ENCODE measurements around the gene SMIM20. TPM values are rescaled to one million over a fixed set of nuclear protein-coding genes. Genes with fewer than 3 reads are reported as not detected.

SMIM20 gene
- polyA plus RNA-seq, 1 experiment: 55.5 TPM

DNA sequence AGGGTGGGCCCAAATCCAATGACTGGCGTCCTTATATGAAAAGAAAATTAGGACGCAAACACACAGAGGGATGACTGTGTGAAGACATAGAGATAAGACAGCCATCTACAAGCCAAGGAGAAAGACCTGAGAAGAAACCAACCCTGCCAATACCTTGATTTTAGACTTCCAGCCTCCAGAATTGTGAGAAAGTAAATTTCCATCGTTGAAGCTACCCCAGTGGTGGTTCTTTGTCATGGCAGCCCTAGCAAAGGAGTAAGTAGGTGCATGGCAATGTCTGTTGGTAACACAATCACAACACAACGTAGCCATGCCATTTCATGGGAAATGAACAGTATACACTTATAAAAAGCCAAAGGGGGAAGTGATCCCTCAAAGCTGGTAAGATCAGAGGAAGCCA, 25.3 kb downstream of the SMIM20 start:
- ChIA-PET CTCF (interaction anchor here (1.1 kb wide), 1 partner anchor 11 kb away, joined by 3 read pairs; no protein-coding TSS in a partner anchor), POLR2A (no interaction called here)
- H3K27me3 ChIP-seq (ENCODE audit: control insufficient read depth, insufficient read depth, low read length): peaks cover 2% of the 10 kb centered on the region
- no peak overlapping the region for H3K27ac ChIP-seq (ENCODE audit: low read depth, low read length)
- TF ChIP-seq, protein P1, sequence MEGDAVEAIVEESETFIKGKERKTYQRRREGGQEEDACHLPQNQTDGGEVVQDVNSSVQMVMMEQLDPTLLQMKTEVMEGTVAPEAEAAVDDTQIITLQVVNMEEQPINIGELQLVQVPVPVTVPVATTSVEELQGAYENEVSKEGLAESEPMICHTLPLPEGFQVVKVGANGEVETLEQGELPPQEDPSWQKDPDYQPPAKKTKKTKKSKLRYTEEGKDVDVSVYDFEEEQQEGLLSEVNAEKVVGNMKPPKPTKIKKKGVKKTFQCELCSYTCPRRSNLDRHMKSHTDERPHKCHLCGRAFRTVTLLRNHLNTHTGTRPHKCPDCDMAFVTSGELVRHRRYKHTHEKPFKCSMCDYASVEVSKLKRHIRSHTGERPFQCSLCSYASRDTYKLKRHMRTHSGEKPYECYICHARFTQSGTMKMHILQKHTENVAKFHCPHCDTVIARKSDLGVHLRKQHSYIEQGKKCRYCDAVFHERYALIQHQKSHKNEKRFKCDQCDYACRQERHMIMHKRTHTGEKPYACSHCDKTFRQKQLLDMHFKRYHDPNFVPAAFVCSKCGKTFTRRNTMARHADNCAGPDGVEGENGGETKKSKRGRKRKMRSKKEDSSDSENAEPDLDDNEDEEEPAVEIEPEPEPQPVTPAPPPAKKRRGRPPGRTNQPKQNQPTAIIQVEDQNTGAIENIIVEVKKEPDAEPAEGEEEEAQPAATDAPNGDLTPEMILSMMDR (IDR thresholded peaks at IDR 0.05; ENCODE audit: low read depth, low read length): no peak
- no peaks in the 10 kb centered on the region for H3K9me3 ChIP-seq (ENCODE audit: control insufficient read depth, insufficient read depth, low read length)
- H3K4me3 ChIP-seq (ENCODE audit: low read depth, low read length): no peak overlapping the region
- DNase-seq (ENCODE audit: low read depth, low spot score): no peak

GRCh38 chr4:25941457-25942221, 27.6 kb downstream of the SMIM20 start:
- TF ChIP-seq, protein P1 (IDR thresholded peaks at IDR 0.05; ENCODE audit: low read depth, low read length): no peak
- no peak overlapping the region for H3K4me3 ChIP-seq (ENCODE audit: low read depth, low read length)
- peaks cover 5% of the 10 kb centered on the region for H3K27me3 ChIP-seq (ENCODE audit: control insufficient read depth, insufficient read depth, low read length)
- H3K27ac ChIP-seq (ENCODE audit: low read depth, low read length): no peak overlapping the region
- ChIA-PET CTCF (no interaction called here), POLR2A (no interaction called here)
- H3K9me3 ChIP-seq (ENCODE audit: control insufficient read depth, insufficient read depth, low read length): no peaks in the 10 kb centered on the region
- DNase-seq (ENCODE audit: low read depth, low spot score): no peak

GRCh38 chr4:25943312-25943711, 29.3 kb downstream of the SMIM20 start:
- H3K9me3 ChIP-seq (ENCODE audit: control insufficient read depth, insufficient read depth, low read length): no peaks in the 10 kb centered on the region
- ChIA-PET POLR2A (no interaction called here), CTCF (interaction anchor here (1.2 kb wide), 1 partner anchor 17 kb away, joined by 3 read pairs; no protein-coding TSS in a partner anchor)
- no peak for DNase-seq (ENCODE audit: low read depth, low spot score)
- TF ChIP-seq, protein P1 (IDR thresholded peaks at IDR 0.05; ENCODE audit: low read depth, low read length): no peak
- H3K27me3 ChIP-seq (ENCODE audit: control insufficient read depth, insufficient read depth, low read length): peaks cover 6% of the 10 kb centered on the region
- no peak overlapping the region for H3K4me3 ChIP-seq (ENCODE audit: low read depth, low read length)
- no peak overlapping the region for H3K27ac ChIP-seq (ENCODE audit: low read depth, low read length)

DNA sequence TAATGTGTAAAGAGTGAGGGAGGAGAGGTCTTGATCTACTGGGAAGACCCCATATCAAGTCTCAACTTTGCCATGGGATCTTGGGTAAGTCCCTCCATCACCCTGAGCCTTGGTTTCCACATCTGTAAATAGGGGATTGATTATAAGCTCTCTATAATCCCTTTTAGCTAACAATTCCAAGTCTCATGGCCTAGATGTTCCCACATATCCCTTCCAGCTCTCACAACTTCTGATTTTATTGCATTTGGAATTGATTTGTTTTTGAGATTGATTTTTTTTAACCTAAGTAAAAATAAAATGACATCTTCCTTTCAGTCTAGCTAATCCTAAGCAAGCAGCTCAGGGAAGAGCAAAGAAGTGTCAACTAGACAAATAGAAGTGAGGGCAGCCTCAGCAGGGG, 29.8 kb downstream of the SMIM20 start:
- POLR2A ChIA-PET: no interaction called here
- TF ChIP-seq, protein P1 (IDR thresholded peaks at IDR 0.05; ENCODE audit: low read depth, low read length): no peak
- DNase-seq (ENCODE audit: low read depth, low spot score): no peak
- Histone ChIP-seq H3K27me3 (ENCODE audit: control insufficient read depth, insufficient read depth, low read length) (peaks cover 6% of the 10 kb centered on the region), H3K9me3 (ENCODE audit: control insufficient read depth, insufficient read depth, low read length) (no peaks in the 10 kb centered on the region), H3K27ac (ENCODE audit: low read depth, low read length) (no peak overlapping the region), H3K4me3 (ENCODE audit: low read depth, low read length) (no peak overlapping the region)
- CTCF ChIA-PET: no interaction called here

- TF ChIP-seq, protein P1 (IDR thresholded peaks at IDR 0.05; ENCODE audit: low read depth, low read length): no peak
- peaks cover 17% of the 10 kb centered on the region for H3K27me3 ChIP-seq (ENCODE audit: control insufficient read depth, insufficient read depth, low read length)
- H3K9me3 ChIP-seq (ENCODE audit: control insufficient read depth, insufficient read depth, low read length): no peaks in the 10 kb centered on the region
- ChIA-PET POLR2A (no interaction called here), CTCF (no interaction called here)
- H3K27ac ChIP-seq (ENCODE audit: low read depth, low read length): no peak overlapping the region
- no peak overlapping the region for H3K4me3 ChIP-seq (ENCODE audit: low read depth, low read length)
- DNase-seq (ENCODE audit: low read depth, low spot score): no peak
Measured at GRCh38 chr4:25948051-25948450, 34.0 kb downstream of the SMIM20 start.
